HFF-Myc (cell line): ENCODE results near the gene FNDC8.
"Not testable (repeated sequence)": the region's sequence is repeated elsewhere in the genome, so short reads cannot be mapped to it uniquely, and the experiment has no call there.

Source experiments
- DNase-seq: peaks from one replicate; pipeline ENCODE4 v3.0.0-alpha.2; 2011; ENCODE audit warnings: low read depth; ENCODE audit errors: extremely low read depth
- H3K4me3 ChIP-seq: replicated peaks from 2 replicates; pipeline ENCODE4 v1.5.1; 2011; ENCODE audit warnings: low read depth, mild to moderate bottlenecking, control low read depth, low read length
- CTCF ChIP-seq: IDR thresholded peaks from 2 replicates; pipeline ENCODE4 v1.5.1; 2012; ENCODE audit warnings: mild to moderate bottlenecking, low read depth, low read length, control low read depth; ENCODE audit errors: missing control alignments

The FNDC8 gene

GRCh38 chr17:35167046-35167445, 45.6 kb downstream of the FNDC8 start:
- DNase-seq: no peak
- no peak for TF ChIP-seq CTCF
- no peak overlapping the region for H3K4me3 ChIP-seq

GRCh38 chr17:35167666-35168065, 46.3 kb downstream of the FNDC8 start:
- H3K4me3 ChIP-seq: no peak overlapping the region
- no peak for TF ChIP-seq CTCF
- no peak for DNase-seq

- no peak overlapping the region for H3K4me3 ChIP-seq
- no peak for TF ChIP-seq CTCF
- DNase-seq: no peak
Measured at GRCh38 chr17:35169835-35170363, 48.5 kb downstream of the FNDC8 start.

GRCh38 chr17:35170968-35171771, 49.8 kb downstream of the FNDC8 start:
- TF ChIP-seq CTCF: no peak
- no peak overlapping the region for H3K4me3 ChIP-seq
- no peak for DNase-seq

GRCh38 chr17:35171834-35172233, 50.4 kb downstream of the FNDC8 start:
- DNase-seq: no peak
- no peak overlapping the region for H3K4me3 ChIP-seq
- no peak for TF ChIP-seq CTCF

- H3K4me3 ChIP-seq: not testable (repeated sequence)
Measured at GRCh38 chr17:35172321-35172720, 50.9 kb downstream of the FNDC8 start.

GRCh38 chr17:35174835-35175334, 53.5 kb downstream of the FNDC8 start:
- H3K4me3 ChIP-seq: no peak overlapping the region
- no peak for TF ChIP-seq CTCF
- no peak for DNase-seq

More at GRCh38 chr17:35172321-35172720, 50.9 kb downstream of the FNDC8 start:
- not testable (repeated sequence) for DNase-seq
